Subcutaneous abdominal adipose tissue (tissue), 5 donors: ENCODE measurements around the gene ATP13A4.

ENCODE experiments used
- H3K27ac ChIP-seq: one replicate; pipeline ENCODE4 v1.7.0; 2013; ENCODE audit warnings: low read depth, mild to moderate bottlenecking, inconsistent platforms, low read length, moderate library complexity
- H3K27me3 ChIP-seq, 5 donors: one replicate each; pipeline ENCODE4 v1.7.0; 2013; ENCODE audit warnings: low read length in 5 of 5, inconsistent platforms in 1 of 5; ENCODE audit not compliant: control insufficient read depth in 5 of 5, insufficient read depth in 4 of 5
- H3K36me3 ChIP-seq, 5 donors: one replicate each; pipeline ENCODE4 v1.7.0; 2013; ENCODE audit warnings: low read length in 5 of 5; ENCODE audit not compliant: control insufficient read depth in 5 of 5, insufficient read depth in 5 of 5
- H3K4me1 ChIP-seq, 5 donors: one replicate each; pipeline ENCODE4 v1.7.0; 2013; ENCODE audit warnings: low read length in 5 of 5, mild to moderate bottlenecking in 3 of 5, moderate library complexity in 1 of 5; ENCODE audit not compliant: control insufficient read depth in 5 of 5, insufficient read depth in 5 of 5
- H3K4me3 ChIP-seq, 5 donors: one replicate each; pipeline ENCODE4 v1.7.0; 2013; ENCODE audit warnings: low read length in 5 of 5, low read depth in 1 of 5
- H3K9ac ChIP-seq, 5 donors: one replicate each; pipeline ENCODE4 v1.7.0; 2013; ENCODE audit warnings: low read length in 5 of 5, mild to moderate bottlenecking in 4 of 5, moderate library complexity in 3 of 5
- H3K9me3 ChIP-seq, 5 donors: one replicate each; pipeline ENCODE4 v1.7.0; 2013; ENCODE audit warnings: low read length in 5 of 5; ENCODE audit not compliant: control insufficient read depth in 5 of 5
- donor health status: healthy.
- donor health status: healthy.
- donor health status: healthy.
- donor health status: healthy.
- donor health status: healthy.

ATP13A4 gene

GRCh38 chr3:193589129-193589528 is 34.4 kb upstream of the ATP13A4 start:
- Histone ChIP-seq H3K9ac (no peak overlapping the region), H3K4me3 (no peak overlapping the region), H3K9me3 (no peaks in the 10 kb centered on the region), H3K36me3 (no peaks in the 10 kb centered on the region), H3K27me3 (no peaks in the 10 kb centered on the region), H3K4me1 (peaks cover 2 to 15% (median 14%) of the 10 kb centered on the region in 5 donors), H3K27ac (no peak overlapping the region)

GRCh38 chr3:193586526-193586925 is 31.8 kb upstream of the ATP13A4 start:
- Histone ChIP-seq H3K9me3 (no peaks in the 10 kb centered on the region), H3K27ac (no peak overlapping the region), H3K27me3 (no peaks in the 10 kb centered on the region), H3K4me3 (no peak overlapping the region), H3K4me1 (no peaks in the 10 kb centered on the region), H3K36me3 (no peaks in the 10 kb centered on the region), H3K9ac (no peak overlapping the region)

GRCh38 chr3:193585530-193585929 is 30.8 kb upstream of the ATP13A4 start:
- Histone ChIP-seq H3K27ac (no peak overlapping the region), H3K4me1 (no peaks in the 10 kb centered on the region), H3K9me3 (no peaks in the 10 kb centered on the region), H3K36me3 (no peaks in the 10 kb centered on the region), H3K4me3 (no peak overlapping the region), H3K9ac (no peak overlapping the region), H3K27me3 (no peaks in the 10 kb centered on the region)

GRCh38 chr3:193574488-193575070 is 19.9 kb upstream of the ATP13A4 start:
- Histone ChIP-seq H3K4me3 (no peak overlapping the region), H3K9ac (no peak overlapping the region), H3K27me3 (no peaks in the 10 kb centered on the region), H3K27ac (no peak overlapping the region), H3K4me1 (no peaks in the 10 kb centered on the region), H3K9me3 (no peaks in the 10 kb centered on the region), H3K36me3 (no peaks in the 10 kb centered on the region)

GRCh38 chr3:193573403-193574191 is 18.9 kb upstream of the ATP13A4 start:
- no peaks in the 10 kb centered on the region for H3K4me1 ChIP-seq
- H3K4me3 ChIP-seq, result no peak overlapping the region
- H3K27me3 ChIP-seq, result no peaks in the 10 kb centered on the region
- H3K27ac ChIP-seq, result no peak overlapping the region
- no peak overlapping the region for H3K9ac ChIP-seq
- H3K36me3 ChIP-seq, result no peaks in the 10 kb centered on the region
- no peaks in the 10 kb centered on the region for H3K9me3 ChIP-seq

GRCh38 chr3:193572426-193572908 is 17.8 kb upstream of the ATP13A4 start:
- Histone ChIP-seq H3K9me3 (no peaks in the 10 kb centered on the region), H3K27ac (no peak overlapping the region), H3K4me3 (no peak overlapping the region), H3K4me1 (no peaks in the 10 kb centered on the region), H3K9ac (no peak overlapping the region), H3K27me3 (no peaks in the 10 kb centered on the region), H3K36me3 (no peaks in the 10 kb centered on the region)

GRCh38 chr3:193569119-193569518 is 14.4 kb upstream of the ATP13A4 start:
- no peaks in the 10 kb centered on the region for H3K4me1 ChIP-seq
- H3K27me3 ChIP-seq, result no peaks in the 10 kb centered on the region
- no peak overlapping the region for H3K9ac ChIP-seq
- no peaks in the 10 kb centered on the region for H3K9me3 ChIP-seq
- no peak overlapping the region for H3K4me3 ChIP-seq
- no peak overlapping the region for H3K27ac ChIP-seq
- H3K36me3 ChIP-seq, result no peaks in the 10 kb centered on the region

- H3K36me3 ChIP-seq, result no peaks in the 10 kb centered on the region
- H3K27me3 ChIP-seq, result no peaks in the 10 kb centered on the region
- H3K9me3 ChIP-seq, result no peaks in the 10 kb centered on the region
- H3K27ac ChIP-seq, result no peak overlapping the region
- H3K4me1 ChIP-seq, result peaks cover 0 to 7% (median 5%) of the 10 kb centered on the region in 5 donors
- no peak overlapping the region for H3K4me3 ChIP-seq
- H3K9ac ChIP-seq, result no peak overlapping the region
Observed at GRCh38 chr3:193564012-193564411, 9.3 kb upstream of the ATP13A4 start.

- Histone ChIP-seq H3K9me3 (no peaks in the 10 kb centered on the region), H3K27me3 (no peaks in the 10 kb centered on the region), H3K4me1 (peaks cover 0 to 7% (median 5%) of the 10 kb centered on the region in 5 donors), H3K36me3 (no peaks in the 10 kb centered on the region), H3K27ac (no peak overlapping the region), H3K4me3 (no peak overlapping the region), H3K9ac (no peak overlapping the region)
Observed at GRCh38 chr3:193563426-193563825, 8.7 kb upstream of the ATP13A4 start.

- no peaks in the 10 kb centered on the region for H3K36me3 ChIP-seq
- no peak overlapping the region for H3K9ac ChIP-seq
- H3K4me1 ChIP-seq, result peaks cover 0 to 7% (median 5%) of the 10 kb centered on the region in 5 donors
- no peak overlapping the region for H3K27ac ChIP-seq
- no peaks in the 10 kb centered on the region for H3K27me3 ChIP-seq
- no peaks in the 10 kb centered on the region for H3K9me3 ChIP-seq
- H3K4me3 ChIP-seq, result no peak overlapping the region
Observed at GRCh38 chr3:193560870-193561269, 6.2 kb upstream of the ATP13A4 start.
